HG03460 (cell line): ENCODE data around the gene VEZT.
"Not testable (repeated sequence)": the region's sequence is repeated elsewhere in the genome, so short reads cannot be mapped to it uniquely, and the experiment has no call there.

Experiments
- ATAC-seq: cut with Tn5 transposase; IDR thresholded peaks from one replicate; pipeline ENCODE4 v1.9.1; 2021; ENCODE audit not compliant: unreplicated experiment

VEZT gene

GRCh38 chr12:95318071-95318545, 100.5 kb downstream of the VEZT start:
- ATAC-seq: no peak

- ATAC-seq: no peak
Measured at GRCh38 chr12:95319694-95320331, 102.2 kb downstream of the VEZT start.

GRCh38 chr12:95321516-95322246, 104.1 kb downstream of the VEZT start:
- no peak for ATAC-seq

GRCh38 chr12:95322326-95322725, 104.7 kb downstream of the VEZT start:
- no peak for ATAC-seq

GRCh38 chr12:95323212-95323611, 105.6 kb downstream of the VEZT start:
- no peak for ATAC-seq

GRCh38 chr12:95324246-95324645, 106.6 kb downstream of the VEZT start:
- not testable (repeated sequence) for ATAC-seq

- ATAC-seq: no peak
Measured at GRCh38 chr12:95325501-95325900, 107.9 kb downstream of the VEZT start.

- ATAC-seq: no peak
Measured at GRCh38 chr12:95326445-95326844, 108.8 kb downstream of the VEZT start.

- ATAC-seq: no peak
Measured at GRCh38 chr12:95326855-95327254, 109.2 kb downstream of the VEZT start.

GRCh38 chr12:95328708-95329107, 111.1 kb downstream of the VEZT start:
- ATAC-seq: no peak

- ATAC-seq: no peak
Measured at GRCh38 chr12:95335948-95336347, 118.3 kb downstream of the VEZT start.

GRCh38 chr12:95336387-95337067, 118.9 kb downstream of the VEZT start:
- ATAC-seq: no peak

GRCh38 chr12:95337146-95337545, 119.5 kb downstream of the VEZT start:
- ATAC-seq: no peak

- ATAC-seq: no peak
Measured at GRCh38 chr12:95339086-95339788, 121.6 kb downstream of the VEZT start.

- no peak for ATAC-seq
Measured at GRCh38 chr12:95342008-95342407, 124.4 kb downstream of the VEZT start.

GRCh38 chr12:95343461-95344230, 126.0 kb downstream of the VEZT start:
- ATAC-seq: no peak

- no peak for ATAC-seq
Measured at GRCh38 chr12:95349291-95349690, 131.7 kb downstream of the VEZT start.

- no peak for ATAC-seq
Measured at GRCh38 chr12:95351748-95352147, 134.1 kb downstream of the VEZT start.
